ENCODE results near the gene RNF180.
A peak's percentile ranks its signal among the peaks of the same experiment; 100 is the strongest.
"Not testable (repeated sequence)": the region's sequence is repeated elsewhere in the genome, so short reads cannot be mapped to it uniquely, and the experiment has no call there.

RNF180 gene

DNA sequence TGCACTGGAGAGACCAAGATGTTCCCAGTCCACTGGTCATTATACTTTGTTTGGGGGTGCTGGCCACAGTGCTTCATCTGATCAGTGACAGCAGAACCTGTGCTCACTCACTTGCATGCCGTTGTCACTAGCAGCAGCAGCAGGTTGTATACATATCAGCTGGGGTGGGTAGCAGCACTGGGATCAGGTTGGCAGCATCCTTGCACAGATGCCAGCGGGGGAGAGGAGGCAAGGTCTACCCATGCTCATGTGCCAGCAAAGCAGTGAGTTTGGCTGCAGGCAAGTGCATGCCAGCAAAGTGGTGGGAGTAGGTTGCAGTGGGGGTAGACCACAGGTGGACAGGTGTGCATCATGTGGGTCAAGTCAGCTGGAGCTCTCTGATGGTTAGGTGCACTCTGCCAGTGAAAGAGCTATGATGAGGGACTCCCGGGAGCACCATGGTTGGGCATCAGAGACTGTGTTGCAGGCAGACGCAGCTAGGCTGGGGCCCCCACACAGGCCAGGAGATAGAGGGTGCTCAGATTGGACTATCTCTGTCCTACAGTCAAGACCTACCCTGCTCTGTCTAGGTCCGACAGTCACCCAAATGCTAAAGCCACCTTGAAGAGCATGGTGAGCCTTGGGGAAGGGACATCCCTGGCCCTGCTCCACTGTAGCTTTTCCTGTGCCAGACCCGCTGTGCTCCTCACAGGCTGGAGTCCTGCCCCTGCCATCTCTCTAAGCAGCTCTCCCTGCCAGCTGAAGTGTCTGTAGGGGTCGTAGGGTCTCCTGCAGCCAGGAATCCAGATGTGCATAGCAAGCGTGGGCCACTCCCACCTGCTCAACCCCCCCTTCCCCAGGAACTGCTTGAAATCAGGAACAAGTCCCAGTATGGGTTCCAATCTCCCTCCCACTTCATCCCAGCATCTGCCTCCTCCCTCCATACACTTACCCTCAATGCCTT is 119.8 kb downstream of the RNF180 start:
- DNase-seq = no peak

DNA sequence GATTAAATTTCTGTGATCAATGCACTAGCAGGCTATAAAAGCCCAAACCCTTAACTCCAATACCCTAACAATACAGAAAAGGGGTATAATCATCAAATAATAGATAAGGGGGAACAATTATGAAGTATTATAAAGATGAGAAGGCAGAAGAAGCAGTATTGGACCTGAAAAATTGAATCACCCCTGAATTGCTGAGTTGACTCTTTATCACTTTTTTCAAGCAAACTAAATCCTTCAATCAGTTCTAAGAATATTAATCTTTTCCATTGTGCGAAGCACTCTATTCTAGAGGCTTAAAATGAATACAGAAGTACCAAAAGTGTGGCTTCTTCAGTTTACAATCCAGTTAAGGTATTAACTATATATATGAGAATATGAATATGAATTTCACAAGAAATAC is 120.7 kb downstream of the RNF180 start:
- no peak for DNase-seq

DNA sequence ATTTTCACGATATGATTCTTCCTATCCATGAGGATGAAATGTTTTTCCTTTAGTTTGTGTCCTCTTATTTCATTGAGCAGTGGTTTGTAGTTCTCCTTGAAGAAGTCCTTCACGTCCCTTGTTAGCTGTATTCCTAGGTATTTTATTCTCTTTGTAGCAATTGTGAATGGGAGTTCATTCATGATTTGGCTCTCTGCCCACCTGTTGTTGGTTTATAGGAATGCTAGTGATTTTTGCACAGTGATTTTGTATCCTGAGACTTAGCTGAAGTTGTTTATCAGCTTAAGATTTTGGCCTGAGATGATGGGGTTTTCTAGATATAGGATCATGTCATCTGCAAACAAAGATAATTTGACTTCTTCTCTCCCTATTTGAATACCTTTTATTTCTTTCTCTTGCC is 122.9 kb downstream of the RNF180 start:
- not testable (repeated sequence) for DNase-seq

DNA sequence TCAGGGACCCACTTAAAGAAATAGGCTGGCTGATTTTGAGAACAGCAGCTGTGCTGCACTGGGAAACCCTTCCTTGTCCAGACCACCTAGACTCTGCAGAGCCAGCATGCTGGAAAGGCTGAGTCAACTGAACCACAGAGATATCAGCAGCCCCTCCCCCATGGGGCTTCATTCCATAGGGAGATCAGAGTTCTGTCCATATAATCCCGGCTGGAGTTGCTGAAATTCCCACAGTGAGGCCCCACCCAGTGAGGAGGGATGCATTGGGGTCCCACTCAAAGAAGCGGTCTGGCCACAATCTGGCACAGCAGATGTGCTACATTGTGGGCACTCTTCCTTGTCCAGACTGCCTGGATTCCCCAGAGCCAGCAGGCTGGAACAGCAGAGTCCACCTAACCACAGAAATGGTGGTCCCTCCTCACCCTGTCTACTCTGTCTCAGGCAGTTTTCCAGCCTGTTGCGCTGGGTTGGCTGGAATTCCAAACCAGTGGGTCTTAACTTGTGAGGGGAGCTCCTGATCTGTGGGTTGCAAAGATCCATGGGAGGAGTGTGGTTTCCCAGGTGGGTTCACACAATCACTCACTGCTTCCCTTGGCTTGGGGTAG is 127.1 kb downstream of the RNF180 start:
- no peak for DNase-seq

DNA sequence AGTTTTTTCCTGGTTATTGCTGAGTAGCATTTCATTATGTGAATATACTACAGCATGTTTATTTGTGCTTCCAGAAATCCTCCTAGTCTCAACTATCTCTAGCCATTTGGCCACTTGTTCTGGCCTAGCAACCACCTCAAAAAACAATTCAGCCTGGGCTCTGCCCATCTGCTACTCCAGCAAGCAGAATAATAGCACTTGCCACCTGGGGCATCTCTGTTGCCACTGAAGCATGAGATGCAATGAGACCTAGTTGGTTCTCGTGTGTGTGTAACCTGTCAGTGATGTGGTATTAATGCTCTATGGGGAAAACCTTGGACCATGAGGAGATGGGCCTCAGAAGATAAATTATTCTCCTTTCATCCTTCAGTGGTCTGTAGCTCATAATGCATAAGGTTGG is 129.5 kb downstream of the RNF180 start:
- no peak for DNase-seq

DNA sequence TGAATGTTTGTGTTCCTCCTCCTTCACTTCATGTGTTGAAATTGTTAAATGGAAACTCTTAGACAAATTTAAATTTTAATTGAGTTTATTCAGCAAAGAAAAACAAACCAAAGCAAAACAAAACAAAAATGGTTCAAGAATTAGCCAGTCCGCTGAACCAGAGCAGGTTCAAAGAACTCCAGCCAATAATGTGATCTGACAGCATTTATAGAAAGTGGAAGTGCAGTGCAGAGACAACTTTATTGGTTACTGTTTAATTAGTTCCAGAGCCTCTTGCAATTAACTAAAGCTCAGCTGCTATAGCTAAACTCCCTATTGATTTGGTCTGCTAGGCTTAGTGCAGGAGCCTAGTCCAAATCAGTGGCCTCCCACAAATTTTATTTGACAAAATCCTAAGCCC is 132.9 kb downstream of the RNF180 start:
- no peak for DNase-seq

DNA sequence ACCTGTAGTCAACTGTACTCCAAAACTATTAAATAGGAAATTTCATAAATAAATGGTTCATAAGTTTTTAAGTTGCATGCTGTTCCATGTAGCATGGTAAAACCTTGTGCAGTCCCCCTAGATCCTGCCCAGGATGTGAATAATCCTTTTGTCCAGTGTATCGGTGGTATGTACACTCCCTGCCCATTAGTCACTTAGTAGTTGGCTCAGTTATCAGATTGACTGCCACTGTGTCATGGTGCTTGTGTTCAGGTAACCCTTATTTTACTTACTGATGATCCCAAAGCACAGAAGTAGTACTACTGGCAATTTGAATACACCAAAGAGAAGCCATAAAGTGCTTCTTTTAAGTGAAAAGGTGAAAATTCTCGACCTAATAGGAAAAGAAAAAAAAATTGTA is 134.2 kb downstream of the RNF180 start:
- no peak for DNase-seq

DNA sequence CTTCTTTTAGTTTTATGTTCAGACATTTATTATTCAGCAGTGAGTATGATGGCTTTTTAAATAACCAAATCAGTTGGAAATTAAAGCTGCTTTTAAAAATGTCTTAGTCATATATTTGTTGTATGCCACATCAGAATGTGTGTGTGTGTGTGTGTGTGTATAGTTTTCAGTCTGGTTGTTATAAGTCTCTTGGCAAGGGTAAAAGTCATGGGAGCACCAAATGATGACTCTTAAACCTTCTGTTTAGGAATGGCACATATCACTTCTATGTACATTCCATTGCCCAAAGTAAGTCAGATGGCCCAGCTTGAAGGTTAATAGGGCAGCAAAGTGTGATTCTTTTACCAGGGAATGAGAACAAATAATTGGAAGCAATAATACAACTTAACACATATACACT is 135.9 kb downstream of the RNF180 start:
- no peak for DNase-seq

DNA sequence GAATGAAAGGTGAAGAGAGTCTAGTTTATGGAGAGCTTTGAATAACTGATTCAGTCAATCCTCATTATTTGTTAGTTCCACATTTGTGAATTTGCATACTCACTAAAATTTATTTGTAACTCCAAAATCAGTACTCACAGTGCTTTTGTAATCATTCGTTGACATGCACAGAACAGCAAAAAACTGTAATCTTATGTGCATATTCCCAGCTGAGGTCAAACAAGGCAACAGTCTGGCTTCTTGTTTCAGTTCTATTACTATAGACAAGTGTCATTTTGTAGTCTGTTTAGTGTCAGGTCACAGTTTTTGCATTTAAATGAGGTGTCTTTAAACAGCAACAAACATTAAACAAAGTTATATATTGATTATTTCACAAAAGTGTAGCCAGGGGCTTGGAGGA is 142.5 kb downstream of the RNF180 start:
- no peak for DNase-seq

DNA sequence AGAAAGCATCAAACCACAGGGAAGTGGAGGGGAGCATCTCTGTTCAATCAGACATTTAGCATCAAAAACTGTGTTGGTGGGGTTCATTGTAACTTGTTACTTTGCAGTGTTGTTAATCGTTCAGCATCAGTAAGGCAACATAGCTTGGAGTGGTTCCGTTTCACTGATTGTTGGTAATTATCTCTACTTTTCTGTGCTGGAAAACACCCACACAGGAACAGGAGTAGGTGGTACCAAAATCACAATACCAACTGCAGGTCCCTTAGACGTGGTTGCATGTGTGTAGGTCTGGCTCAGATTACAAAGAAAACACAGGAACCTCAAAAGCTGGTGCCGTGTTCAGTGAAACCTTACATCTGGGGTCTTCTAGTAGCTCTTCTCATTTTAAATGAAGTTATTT is 146.8 kb downstream of the RNF180 start:
- DNase-seq = no peak

DNA sequence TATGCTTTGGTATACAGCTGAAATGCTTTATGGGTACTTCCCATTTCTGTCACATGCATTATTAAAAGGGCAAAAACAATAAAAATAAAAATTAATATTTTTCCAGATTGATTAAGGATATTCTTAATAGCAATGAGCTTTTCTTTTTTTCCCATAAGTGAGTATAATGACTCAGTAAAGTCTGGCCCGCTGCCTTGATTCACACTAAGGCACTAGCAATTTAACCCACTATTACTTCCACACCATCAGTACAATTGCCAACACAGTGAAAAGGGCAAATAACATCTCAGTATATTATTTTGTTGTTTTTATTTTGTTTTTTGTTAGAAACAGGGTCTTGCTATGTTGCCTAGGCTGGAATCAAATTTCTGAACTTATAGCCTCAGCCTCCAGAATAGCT is 150.1 kb downstream of the RNF180 start:
- no peak for DNase-seq

DNA sequence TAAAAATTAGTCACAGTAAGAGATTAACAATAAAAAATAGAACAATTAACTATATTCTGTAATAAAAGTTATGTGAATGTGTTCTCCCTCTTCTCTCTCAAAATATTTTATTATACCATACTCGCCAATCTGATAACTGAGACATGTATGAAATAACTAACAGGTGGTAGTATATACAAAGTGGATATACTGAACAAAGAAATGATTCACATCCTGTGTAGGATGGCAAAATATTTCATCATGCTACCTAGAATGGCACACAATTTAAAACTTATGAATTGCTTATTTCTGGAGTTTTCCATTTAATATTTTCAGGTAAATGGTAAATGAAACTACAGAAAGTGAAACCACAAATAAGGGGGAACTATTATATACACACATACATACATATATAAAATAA is 152.5 kb downstream of the RNF180 start:
- DNase-seq = no peak

DNA sequence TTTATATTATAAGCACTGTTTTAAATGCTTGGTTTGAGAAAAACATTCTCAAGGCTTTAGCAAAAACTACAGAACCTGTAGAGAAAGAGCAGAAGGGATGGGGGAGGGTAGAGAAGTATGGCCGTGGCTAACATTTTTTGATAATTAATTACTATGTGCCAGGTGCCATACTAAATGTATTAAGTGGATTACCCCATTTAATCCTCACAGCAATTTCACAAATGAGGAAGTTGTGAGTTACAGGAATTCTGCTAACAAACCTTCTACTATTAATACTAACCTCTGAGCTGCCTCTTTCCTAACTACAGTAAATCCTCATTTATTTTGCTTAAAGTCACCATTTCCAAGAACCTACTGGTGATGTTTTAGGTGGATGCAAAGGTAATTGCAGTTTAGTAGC is 157.9 kb downstream of the RNF180 start:
- DNase-seq = no peak

DNA sequence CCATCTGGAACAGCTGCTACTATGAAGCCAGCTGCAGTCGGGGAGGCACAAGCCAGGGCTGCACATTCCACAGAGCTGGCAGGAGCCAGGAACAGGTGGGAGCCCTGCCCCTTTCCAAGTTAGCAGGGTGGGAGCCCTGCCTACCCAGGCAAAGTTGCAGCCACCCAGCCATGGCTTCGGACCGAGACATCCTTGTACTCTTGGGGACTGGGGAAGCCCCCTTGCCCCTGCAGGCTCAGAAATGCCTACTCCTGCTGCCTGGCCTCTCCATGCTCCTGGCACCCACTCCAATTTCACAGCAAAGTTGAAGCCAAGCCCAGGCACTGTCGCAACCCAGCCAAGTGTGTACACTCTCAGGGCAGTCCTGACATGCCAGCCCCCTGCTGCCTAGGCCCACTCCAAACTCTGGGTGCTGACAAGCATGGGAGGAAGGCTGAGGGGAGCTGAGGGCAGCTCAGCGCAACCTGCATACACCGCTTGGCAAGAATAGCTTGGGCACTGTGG is 165.1 kb downstream of the RNF180 start:
- no peak for DNase-seq

DNA sequence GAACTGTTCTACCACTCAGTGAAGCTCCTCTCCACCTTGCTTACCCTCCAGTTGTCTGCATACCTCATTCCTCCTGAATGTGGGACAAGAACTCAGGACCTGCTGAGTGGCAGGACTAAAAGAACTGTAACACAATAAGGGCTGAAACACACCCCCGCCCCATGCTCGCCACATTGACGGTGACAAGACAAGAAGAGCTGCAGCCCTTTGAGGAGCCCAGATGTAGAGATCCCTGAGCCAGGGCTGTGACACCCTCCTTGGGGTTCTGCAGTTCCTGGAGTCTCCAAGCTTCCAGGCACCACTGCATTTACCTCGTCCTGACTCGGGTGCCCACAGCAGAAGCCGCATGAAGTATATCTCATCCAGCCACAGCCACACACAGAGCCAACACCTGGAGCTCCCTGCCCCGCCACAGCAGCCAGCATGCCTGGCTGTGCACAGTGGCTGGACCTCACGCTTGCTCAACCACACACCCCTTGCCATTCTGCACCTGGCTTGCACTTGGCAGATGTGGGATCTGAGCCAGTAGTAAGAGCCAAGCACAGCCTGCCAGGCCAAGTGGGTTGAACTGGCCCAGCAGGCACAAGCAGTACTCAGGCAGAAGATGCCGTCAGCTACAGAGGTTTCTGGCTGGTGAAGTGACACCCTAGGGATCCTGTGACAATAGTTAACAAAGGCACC is 166.1 kb downstream of the RNF180 start:
- DNase-seq = no peak

DNA sequence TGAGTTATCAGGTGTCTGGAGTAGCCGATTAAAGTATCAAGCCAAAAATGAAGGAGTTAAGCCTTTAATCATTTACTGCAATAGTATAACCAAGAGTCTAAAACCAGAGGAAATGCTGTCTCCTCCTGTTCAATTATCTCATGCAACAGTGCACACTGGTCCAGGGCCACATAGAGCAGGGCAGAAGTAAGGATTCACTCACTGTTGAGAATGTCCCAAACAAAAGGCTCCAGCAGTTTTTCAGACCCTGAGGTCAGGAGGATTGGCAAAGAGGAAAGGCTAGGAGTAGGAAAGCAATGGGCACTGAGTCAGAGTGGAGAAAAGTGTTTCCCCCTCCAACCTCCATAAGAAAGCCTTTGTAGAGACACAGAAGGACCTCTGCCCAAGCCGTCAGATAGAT is 168.2 kb downstream of the RNF180 start:
- no peak for DNase-seq

DNA sequence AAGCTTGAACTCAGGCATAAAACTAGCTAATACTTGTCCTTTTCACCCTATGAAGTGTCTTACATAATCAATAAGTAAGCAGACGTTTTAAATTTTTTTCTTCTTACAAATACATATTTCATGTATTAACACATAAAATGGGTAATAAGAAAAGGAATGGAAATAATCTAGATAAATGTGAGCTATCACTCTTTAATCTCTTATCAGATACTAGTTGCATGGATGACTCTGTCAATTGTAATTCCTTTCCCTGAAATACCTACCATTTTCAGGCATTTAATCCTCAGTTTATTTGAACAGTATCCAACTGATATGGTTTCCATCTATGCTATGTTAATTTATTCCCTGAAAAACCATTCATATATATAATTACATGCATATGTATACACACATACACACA is 174.1 kb downstream of the RNF180 start:
- DNase-seq = no peak

DNA sequence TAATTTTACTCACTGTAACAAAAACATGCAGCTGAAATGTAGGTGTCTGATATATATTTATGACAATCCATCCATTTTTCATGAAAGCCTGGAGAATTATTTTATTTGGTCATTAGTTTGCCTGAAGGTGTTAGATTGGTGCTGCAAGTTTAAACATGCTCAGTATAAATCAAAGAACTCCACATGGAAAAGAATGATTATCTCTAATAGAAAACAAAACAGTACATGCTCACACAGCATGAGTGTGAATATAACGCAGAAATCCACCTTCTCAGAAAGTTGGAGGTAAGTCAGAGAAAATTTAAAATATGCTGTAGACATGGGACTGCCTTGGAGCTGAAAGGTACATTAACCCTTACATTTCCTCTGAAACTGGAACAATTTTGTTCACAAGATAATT is 174.7 kb downstream of the RNF180 start:
- DNase-seq = no peak

DNA sequence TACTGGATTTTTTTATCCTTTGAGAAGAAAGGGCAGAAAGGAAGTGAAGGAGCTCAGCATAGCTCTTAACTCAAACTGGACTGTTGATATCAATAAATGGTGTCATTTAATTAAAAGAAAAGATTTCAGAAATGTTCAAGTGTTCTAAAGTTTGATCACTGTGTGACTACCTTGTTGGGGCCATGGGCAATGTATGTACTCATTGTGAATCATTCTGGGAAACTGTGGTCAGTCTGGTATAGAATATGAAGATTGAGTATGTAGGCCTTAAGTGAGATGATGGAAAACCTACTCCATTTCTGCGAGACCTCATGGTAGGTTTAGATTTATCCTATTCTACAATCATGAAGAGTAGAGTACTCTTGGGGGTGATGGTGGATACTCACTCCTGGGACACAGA is 175.7 kb downstream of the RNF180 start:
- no peak for DNase-seq

DNA sequence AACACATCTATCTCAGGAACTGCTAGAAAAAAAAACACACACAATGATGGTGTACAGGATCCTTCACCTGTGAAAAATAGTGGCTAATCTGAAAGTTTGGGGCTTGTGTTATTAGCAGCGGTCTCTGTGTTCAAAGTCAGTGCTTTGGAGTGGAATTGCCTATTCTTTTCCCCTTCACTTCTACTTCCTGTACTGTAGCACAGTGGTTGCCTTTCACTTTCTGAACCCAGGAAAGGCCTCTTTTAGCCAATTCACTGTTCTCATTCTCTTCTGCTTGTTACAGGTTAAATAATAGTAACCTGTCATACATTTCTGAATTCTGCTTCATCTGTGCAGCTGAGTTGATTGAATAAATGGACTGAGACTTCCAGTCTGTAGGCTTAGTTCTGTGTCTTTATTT is 178.9 kb downstream of the RNF180 start:
- DNase-seq = no peak

DNA sequence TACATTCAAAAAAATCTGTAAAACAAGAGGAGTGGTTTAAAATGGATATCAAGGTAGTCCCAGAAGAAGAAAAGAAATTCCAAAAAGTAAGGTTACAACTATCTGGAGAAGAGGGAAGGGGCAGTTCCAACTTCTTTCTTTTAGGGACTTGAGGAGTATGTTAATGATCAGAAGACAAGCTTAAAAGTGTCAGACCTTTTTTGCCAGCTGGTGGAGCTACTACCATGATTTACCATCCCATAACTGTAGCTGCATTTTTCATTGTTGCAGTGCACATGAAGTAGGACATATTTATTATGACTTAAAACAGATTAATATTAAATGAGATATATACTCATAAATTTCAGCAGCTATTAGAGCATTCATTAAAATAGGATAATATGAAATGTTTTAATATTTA is 181.7 kb downstream of the RNF180 start:
- DNase-seq = no peak

DNA sequence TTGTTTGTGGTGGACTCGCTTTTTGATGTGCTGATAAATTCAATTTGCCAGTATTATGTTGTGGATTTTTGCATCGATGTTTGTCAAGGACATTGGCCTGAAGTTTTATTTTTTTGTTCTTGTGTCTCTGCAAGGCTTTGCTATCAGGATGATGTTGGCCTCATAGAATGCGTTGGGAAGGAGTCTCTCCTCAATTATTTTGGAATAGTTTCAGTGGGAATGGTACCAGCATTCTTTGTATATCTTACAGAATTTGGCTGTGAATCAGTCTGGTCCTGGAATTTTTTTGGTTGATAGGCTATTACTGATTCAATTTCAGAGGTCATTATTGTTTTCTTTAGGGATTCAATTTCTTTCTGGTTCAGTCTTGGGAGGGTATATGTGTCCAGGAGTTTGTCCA is 198.8 kb downstream of the RNF180 start:
- DNase-seq = no peak

DNA sequence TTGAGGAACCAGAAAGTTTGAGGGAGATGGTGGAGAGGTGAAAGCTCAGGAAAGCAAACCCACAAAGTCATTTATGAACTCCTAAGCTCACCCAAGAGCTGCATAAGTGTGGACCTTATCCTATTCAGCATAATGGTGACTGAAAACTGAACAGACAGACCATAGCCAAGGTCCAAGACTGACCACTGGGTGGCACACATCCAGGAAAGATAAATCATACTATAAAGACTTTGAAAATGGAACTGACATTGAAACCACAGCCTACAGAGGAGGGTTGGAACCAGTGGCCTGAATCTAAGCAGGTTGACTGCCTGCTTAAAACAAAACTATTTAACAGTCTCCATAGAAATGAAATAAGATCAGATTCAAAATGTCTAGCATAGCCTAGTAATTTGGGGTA is 219.1 kb downstream of the RNF180 start:
- peak; percentile 30 for DNase-seq

DNA sequence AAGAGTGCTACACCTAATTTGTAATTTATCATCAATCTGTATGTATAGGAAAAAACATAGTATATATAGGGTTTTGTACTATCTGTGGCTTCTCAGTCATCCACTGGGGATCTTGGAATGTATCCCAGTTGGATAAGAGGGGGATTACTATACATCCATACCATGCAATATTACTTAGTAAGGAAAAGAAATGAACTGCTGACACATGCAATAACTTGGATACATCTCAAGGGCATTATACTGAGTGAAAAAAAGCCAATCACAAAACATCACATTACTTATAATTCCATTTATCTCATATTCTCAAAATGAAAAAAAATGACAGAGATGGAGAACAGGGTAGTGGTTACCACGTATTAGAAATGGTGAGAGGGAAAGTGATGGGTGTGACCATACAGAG is 231.9 kb downstream of the RNF180 start:
- DNase-seq = no peak

Measured in hematopoietic multipotent progenitor cell treated with erythropoietin and hydrocortisone succinate and interleukin-3 and kit ligand, for 4 days (in vitro differentiated cells).